ENCODE results near the gene GPER1.
"Not testable (repeated sequence)": the region's sequence is repeated elsewhere in the genome, so short reads cannot be mapped to it uniquely, and the experiment has no call there.

GPER1 gene

DNA sequence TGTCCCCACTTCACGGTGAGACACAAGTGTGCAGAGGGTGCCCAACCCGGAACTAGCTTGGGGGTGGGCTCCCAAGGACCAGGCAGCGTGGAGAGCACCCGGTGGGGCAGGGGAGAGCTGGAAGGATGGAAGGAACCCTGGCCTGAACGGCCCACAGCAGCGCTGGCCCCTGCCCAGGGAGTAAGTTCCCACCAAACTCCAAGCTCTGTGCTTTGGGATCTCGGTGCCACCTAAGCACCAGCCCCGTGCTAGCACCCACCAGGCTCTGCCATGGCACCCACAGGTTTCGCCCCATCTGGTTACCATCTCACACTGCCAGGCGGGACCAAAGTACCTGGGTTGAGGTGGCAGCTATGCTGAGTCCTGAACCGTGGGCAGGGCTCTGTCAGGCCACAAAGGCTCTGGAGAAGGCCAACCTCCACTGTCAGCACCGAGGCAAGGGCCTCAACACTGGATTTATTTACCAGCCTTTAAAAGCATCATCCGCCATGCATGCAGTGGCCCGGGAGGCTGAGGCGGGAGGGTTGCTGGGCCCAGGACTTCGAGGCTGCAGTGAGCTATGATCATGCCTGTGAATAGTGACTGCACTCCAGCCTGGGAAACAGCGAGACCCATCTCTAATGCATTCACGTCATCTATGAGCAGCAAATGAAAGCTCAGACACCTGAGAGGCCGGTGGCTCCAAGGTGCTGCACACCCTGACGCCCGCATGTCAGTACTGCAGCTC lies 16.0 kb downstream of the GPER1 start:
- DNase-seq (ENCODE audit: low read depth) = no peak

DNA sequence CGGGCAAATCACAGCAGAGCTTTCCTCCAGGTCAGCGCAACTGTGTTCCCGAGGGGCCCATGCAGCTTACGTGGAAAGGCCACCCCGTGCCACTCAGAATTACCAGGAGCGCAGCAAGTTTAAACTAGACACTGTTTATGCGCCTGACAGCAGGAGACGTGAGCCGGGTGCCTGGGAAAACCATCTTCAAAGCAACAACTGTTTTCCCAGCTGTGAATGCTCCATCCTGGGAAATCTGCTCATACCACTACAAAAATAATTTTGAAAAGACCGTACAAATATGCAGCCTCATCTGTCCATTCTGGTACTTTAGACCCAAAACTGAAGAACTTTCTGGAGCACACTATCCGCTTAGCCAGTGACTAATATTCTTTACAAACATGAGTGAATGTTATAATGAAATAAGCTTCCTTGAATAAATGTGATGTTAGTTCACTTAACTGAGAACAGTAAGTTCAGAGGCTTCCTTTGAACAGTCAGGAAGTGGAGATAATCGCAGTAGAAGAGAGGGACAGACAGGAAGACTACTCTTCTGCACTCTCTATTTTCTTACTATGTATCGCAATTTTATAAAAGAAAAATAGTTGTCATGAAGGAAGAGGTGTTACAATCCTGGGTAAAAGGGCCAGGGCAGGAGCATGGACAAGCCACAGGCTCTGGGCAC lies 16.7 kb downstream of the GPER1 start:
- no peak for DNase-seq (ENCODE audit: low read depth)

DNA sequence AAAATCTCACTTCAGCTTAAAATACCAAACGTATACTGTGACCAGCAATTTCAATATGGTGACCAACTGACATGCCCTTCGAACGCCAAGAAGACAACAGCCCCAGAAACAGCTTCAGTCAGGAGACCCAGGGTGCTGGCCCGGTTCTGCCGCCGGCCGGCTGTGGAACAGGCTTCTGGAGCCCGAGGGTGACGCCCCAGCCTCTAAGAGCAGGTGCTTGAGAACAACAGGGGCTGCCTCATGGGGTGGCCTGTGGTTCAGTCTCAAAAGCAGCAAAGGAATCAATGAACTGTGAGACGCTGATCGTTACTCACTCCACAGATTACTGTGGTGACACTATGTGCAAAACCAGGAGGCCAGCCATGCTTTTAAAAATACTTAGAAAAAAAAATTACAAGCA lies 17.3 kb downstream of the GPER1 start:
- no peak for DNase-seq (ENCODE audit: low read depth)

DNA sequence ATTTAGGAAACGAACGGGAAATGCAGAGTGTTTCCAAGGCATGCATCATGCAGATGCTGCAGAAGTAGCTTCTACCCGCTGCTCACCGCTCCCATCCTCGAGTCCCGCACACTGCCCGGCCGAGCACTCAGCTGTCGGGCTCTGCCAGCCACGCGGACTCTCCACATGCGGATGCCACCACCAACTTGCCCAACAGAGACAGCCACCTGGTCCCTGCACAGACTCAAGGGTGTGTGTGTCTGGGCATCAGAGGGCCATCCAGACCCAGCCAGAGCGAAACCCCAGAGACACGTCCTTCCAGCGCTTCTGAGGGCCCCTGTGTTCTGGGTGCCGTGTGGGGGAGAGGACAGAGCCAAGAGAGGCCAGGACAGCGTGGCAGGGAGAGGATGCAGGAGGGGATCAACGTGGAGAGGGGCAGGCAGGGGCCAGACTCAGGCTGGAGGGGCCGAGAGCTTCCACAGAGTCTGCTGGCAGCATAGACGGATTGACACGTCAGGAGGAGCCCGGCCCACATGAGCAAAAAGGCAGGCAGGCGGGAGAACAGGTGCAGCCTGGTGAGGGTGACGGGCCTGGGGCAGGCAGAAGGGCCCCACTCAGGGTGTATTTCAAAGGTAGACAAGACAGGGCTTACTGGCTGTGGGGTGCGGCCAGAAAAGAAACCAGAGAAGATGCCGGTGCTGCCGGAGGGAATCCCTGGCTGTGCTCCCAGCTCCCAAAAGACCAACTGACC lies 18.3 kb downstream of the GPER1 start:
- DNase-seq (ENCODE audit: low read depth) = no peak

DNA sequence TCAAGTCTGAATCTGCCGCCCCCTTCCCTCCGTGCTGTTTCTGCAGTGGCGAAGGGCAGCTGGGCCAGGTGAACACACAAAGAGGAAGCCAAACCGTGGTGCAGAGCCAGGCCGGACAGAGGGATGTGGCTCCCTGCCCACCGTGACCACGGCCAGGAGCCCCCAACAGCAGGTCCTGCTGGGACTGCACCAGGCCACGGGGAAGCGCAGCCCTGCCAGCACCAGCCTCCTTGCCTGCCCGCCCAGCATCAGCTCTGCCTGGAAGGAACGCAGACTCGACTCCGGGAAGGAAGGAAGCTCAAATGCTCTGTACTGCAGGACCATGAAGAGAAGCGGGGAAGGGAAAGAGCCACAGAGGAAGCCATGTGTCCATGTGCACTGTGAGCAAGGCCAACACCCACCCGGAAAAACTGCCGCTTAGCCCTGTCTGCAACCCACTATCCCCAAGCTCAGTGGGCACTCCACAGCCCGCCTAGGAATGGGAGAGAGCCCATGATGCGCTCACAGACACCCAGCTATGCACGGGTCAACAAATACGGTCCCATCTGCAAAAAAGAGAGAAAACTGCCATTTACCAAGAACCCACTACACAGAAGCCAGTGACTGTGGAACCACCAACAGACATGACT lies 19.0 kb downstream of the GPER1 start:
- DNase-seq (ENCODE audit: low read depth) = no peak

DNA sequence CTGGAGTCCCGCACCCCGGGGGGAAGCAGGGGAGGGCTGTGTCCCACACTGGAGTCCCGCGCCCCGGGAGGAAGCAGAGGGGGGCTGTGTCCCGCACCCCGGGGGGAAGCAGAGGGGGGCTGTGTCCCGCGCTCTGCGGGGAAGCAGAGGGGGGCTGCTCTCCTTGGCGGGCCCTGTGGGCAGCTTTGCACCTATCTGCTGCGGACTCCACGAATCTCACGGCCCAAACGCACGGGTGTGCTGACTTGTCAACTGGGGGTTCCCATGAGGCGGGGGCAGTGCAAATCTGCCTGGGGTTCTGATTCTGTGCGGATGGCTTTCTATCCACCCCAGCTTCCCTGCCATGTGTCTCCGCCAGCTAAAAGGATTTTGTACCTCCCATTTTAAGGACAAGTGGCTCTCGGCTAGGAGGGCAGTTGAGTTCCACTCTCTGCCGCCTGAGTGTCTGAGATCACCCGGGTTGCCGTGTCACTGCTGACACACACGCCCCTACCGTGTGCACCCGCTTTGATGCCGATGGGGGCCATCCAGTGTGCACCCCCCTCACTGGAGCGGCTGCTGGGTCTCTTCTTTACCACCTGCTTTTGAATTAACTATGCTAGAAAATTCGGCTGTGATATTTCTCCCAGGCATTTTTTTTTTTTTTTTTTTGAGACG lies 20.5 kb downstream of the GPER1 start:
- no peak for DNase-seq (ENCODE audit: low read depth)

DNA sequence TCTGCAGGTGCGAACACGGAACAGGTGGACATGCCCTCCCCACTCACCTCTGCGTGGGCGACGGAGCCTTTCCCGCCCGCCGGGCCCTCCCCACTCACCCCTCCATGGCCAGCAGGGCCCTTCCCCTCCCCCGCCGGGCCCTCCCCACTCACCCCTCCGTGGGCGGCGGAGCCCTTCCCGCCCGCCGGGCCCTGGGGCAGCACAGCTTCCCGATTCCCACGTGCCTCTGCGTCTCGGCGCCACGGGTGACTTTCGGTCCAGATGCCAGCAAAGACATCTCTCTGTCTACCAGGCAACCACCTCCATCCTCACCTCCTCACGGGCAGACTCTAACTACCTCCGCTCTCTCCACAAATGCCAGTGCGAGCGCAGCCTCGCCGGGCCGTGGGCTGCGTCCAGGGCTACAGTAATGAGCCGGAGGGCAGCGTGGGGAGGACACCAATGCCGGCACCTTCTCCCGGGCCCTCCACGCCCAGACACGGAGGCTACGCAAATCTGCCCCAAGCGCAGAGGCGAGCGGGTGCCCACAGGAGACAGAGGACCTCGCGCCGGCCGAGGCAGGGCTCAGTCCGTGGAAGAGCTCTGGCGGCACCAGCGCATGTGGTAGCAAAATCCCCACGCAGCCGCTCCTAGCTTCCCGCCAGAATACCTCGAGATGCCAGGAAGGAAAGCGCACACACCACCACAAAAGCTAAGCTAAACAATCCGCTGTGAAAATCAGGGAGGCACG lies 21.8 kb downstream of the GPER1 start:
- DNase-seq (ENCODE audit: low read depth) = no peak

DNA sequence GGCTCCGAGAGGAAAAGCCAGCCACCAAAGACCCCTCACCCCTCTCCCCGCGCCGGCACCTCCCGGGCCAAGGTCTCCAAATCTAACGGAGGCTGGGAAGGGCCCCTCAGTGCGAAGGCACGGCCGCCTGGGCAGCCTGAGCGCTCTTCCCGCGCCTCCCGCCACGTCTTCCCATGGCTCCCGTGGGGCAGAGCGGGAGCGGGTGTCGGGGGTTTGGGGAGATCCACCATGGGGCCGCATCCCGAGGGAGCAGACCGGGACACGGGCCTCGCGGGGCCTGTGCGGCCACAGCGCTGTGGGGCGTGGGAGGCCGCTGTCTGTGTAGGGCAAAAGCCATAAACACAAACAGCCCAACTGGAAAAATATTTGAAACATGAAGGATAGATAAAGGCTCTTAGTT lies 22.4 kb downstream of the GPER1 start:
- DNase-seq (ENCODE audit: low read depth) = no peak

DNA sequence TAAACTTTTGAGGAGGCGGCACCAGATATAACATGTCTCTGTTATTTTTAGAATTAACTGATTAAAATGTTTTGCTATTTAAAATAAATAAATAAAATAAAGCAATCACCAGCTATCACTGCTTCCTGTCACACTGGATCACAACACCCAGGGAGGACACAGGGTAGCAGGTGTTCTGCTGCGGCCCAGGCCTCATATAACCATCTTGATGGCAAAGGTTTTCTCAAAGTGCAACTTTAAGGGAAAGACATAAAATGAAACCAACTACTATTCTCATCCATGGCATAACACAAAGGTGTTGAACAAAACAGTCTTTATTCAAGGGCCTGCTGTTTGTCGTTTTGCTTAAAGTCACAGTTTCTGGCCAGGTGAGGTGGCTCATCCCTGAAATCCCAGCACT lies 23.2 kb downstream of the GPER1 start:
- DNase-seq (ENCODE audit: low read depth) = no peak

DNA sequence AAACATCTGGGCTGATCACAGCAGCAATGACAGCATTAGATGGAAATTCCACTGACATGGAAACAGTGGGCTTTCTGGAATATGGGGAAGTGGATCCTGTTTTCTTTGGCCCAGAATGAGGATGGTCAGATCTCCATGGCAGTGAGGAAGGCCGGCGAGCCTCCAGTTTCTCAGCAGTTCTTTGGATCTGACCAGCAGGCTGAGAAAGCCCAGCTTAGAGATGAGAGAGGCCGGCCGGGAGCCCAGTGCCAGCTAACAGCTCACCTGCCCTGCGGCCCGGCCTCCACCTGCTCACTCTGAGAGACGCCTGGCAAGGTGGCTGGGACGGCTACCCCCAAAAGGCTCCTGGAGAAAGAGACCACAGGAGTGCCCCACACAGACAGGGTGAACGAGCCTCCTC lies 24.2 kb downstream of the GPER1 start:
- no peak for DNase-seq (ENCODE audit: low read depth)

DNA sequence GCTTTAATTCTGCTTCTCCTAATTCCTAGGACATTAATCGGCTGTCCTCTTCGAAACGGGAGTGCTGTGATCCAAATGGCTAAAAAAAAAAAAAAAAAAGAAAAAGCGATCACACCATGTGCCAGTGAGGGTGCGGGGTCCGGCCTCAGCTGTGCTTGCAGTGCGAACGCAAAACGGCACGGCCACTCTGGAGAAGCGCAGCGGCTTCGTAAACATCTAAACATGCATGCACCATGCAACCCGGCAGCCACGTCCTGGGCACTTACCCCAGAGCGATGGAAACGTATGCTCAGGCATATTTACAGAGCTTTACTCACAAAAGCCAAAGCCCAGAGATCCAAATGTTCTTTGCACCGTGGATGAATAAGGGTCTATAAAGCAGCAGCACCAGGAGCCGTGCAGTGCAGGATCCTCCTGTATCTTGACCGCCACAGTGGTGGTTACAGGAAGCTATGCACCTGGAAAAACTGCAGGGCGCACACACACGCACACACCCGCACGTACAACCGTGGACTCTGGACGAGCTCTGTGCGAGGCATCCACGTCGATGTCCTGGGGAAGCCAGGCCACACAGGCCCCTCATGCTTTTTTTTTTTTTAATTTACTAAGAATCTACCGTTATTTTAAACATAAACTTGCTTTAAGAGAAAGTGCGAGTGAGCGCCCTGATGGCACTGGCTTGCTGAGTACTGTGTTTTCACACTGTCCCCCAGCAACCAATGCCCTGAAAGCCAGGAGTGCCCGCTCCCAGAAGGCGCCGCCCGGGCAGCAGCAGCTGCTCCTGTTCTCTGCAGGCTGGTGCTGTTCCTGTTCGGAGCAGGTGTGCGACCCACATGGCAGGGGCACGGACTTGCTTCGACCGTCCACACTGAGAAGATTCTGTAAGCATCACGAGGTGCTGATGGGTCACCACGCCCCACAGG lies 25.0 kb downstream of the GPER1 start:
- DNase-seq (ENCODE audit: low read depth) = no peak

DNA sequence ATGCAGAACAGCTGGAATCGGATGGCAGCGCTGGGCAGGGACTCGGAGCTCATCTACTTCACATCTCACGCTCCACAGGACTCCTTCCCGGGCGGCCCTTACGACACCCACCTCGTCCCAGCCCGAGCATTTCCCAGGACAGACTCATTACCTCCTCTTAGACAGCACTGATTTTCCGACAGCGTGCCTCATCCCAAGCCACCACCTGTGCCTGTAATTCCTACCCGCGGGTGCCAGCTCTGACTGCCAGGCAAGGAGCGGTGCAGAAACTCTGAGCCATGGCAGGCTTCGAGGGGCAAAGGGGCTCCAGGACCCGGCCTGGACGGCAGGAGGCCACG lies 25.6 kb downstream of the GPER1 start:
- no peak for DNase-seq (ENCODE audit: low read depth)

DNA sequence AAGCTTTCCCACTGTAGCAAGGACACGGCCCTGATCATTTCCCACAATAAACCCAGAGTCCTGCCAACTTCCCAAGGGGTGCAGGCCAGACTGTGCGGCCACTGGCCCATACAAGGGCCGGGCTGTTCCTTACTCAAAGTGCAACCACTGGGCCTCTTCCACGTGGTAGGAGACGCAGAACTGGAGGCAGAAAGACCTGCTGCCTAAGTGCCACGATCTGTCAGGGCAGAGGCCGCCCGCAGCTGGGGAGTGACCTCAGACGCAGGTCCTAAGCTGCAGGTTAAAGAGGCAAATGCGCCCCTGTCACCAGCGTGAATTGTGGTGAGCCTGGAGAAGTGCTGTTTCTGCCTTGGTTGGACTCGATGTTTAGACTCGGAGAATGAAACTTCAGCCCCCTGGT lies 26.2 kb downstream of the GPER1 start:
- DNase-seq (ENCODE audit: low read depth) = no peak

DNA sequence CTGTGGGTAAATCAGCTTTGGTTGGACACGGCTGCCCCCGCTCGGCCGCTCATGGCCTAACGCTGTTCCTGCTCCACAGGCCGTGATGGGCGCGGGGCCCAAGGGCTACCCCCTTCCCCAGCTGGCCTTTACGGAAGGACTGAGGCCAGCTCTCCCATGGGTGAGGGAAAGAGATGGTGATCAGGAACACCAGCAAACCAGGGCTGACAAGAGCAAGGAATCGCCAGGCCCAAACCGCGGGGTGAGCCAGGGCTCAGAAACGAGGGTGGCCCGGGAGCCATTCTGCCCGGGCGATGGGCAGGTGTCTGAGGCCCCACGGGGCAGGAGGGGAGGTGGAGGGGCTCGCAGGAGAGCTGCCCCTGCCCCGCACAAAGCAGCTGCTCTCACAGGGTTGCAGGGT lies 26.6 kb downstream of the GPER1 start:
- DNase-seq (ENCODE audit: low read depth) = no peak

DNA sequence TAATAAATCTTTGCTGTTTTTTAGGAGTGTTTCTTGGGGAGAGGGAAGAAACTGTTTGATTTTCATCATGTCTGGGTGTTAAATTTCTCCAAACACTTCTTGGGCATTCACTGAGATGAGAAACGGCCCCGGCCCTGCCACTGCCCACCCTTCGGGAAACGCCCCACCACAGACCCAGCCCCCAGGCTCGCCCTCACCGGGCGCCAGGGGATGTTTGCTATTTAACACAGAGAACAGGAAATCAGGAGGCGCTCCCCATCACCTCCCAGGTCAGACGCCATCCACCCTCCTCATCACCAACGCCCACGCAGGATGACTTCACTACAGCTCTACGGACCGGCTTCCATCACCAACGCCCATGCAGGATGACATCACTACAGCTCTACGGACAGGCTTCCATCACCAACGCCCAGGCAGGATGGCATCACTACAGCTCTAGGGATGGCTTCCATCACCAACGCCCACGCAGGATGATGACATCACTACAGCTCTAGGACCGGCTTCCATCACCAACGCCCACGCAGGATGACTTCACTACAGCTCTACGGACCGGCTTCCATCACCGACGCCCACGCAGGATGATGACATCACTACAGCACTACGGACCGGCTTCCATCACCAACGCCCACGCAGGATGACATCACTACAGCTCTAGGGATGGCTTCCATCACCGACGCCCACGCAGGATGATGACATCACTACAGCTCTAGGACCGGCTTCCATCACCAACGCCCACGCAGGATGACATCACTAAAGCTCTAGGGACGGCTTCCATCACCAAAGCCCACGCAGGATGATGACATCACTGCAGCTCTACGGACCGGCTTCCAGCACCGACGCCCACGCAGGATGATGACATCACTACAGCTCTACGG lies 27.5 kb downstream of the GPER1 start:
- not testable (repeated sequence) for DNase-seq (ENCODE audit: low read depth)

DNA sequence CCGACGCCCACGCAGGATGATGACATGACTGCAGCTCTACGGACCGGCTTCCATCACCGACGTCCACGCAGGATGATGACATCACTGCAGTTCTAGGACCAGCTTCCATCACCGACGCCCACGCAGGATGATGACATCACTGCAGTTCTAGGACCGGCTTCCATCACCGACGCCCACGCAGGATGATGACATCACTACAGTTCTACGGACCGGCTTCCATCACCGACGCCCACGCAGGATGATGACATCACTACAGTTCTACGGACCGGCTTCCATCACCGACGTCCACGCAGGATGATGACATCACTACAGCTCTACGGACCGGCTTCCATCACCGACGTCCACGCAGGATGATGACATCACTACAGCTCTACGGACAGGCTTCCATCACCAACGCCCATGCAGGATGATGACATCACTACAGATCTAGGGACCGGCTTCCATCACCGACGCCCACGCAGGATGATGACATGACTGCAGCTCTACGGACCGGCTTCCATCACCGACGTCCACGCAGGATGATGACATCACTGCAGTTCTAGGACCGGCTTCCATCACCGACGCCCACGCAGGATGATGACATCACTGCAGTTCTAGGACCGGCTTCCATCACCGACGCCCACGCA lies 28.6 kb downstream of the GPER1 start:
- not testable (repeated sequence) for DNase-seq (ENCODE audit: low read depth)

DNA sequence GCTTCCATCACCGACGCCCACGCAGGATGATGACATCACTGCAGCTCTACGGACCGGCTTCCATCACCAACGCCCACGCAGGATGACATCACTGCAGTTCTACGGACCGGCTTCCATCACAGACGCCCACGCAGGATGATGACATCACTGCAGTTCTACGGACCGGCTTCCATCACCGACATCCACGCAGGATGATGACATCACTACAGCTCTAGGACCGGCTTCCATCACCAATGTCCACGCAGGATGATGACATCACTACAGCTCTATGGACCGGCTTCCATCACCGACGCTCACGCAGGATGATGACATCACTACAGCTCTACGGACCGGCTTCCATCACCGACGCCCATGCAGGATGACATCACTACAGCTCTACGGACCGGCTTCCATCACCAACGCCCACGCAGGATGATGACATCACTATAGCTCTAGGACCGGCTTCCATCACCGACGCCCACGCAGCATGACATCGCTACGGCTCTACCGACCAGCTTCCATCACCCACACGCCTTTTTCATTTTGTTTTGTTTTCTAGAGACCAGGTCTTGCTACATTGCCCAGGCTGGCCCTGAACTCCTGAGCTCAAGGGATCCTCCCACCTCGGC lies 29.5 kb downstream of the GPER1 start:
- no peak for DNase-seq (ENCODE audit: low read depth)

DNA sequence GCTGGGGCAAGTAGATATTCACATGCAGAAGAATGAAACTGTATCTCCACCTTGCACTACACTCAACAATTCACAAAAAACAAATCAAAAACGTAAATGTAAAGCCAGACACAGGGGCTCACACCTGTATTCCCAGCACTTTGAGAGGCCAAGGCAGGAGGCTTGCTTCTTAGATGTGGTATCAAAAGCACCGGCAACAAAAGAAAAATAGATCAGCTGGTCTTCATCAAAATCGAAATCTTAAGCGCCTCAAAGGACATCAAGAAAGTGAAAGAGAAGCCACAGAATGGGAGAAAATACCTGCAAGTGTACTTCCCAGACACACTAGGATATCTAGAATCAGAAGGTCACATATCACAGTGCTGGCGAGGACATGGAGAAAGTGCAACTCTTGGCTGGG lies 31.3 kb downstream of the GPER1 start:
- no peak for DNase-seq (ENCODE audit: low read depth)

DNA sequence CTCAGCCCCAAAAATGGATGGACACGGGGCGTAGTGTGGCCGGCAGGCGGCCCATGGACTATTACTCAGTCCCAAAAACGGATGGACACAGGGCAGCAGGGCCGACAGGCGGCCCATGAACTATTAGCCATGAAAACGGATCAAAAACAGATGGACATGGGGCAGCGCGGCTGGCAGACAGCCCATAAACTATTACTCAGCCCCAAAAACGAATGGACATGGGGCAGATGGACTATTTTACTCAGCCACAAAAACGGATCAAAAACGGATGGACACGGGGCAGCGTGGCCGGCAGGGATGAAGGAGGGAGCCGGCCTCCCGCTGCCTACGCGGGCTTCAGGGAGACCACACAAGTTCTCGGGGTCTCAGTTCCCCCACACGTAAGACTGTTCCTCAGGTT lies 32.9 kb downstream of the GPER1 start:
- no peak for DNase-seq (ENCODE audit: low read depth)
